ENCODE results near the gene PCNT. TPM values are rescaled to one million over a fixed set of nuclear protein-coding genes. Genes with fewer than 3 reads are reported as not detected.

Gene PCNT
- total and polyA plus RNA-seq, 2 of the 4 experiments (the other 2 are of a cell fraction): 10.0 to 19.4 TPM

DNA sequence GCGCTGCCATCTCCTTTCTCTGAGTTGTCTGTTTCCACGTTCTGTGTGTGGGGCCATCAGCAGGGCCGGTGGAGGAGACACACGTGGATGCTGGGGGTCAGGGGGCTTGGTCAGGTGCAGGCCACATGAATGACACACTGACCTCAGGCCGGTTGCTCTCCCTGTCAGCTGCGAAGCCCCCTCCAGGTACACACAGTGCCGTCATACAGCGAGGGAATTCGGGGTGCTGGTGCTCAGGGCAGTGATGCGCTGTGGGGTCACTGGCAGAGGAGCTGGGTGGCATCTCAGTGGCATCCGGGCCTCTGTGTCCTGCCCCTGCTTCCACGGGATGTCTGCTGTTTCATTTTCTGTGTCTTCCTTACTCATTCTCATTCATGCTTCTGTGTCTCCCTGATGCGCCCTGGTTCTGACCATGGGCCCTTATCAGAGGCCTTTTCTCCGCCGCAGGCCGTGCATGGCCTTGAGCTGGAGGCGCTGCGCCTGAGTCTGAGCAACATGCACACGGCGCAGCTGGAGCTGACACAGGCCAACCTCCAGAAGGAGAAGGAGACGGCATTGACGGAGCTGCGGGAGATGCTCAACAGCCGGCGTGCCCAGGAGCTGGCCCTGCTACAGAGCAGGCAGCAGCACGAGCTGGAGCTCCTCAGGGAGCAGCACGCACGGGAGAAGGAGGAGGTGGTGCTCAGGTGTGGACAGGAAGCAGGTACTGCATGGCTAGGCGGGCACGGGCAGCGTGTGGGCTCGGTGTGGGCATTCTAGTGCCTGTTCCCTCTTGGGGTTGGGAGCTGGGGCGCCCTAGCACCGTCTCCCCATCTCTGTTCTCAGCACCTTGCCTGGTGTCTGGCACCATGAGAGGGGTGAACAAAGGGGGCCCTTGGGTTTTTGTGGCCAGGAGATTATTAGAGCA lies 22.6 kb downstream of the PCNT start:
- dilution Hi-C loops (cut with HindIII; ENCODE audit: low sequenced_read_pairs, unreplicated experiment): no loop called here
- POLR2A ChIA-PET (ENCODE audit: unreplicated experiment): no interaction called here
- H3K4ac ChIP-seq (ENCODE audit: low read depth, low read length): no peak overlapping the region
- no peak for DNase-seq
- no peak overlapping the region for H4K8ac ChIP-seq (ENCODE audit: low read depth in 2 of 2, low read length in 2 of 2)
- no peak overlapping the region for H2AK5ac ChIP-seq (ENCODE audit: low read depth, low read length)
- no peak overlapping the region for H3K9ac ChIP-seq (ENCODE audit: low read depth, low read length)
- H2BK5ac ChIP-seq (ENCODE audit: low read depth, low read length, poor library complexity, severe bottlenecking): no peak overlapping the region
- H3K18ac ChIP-seq (ENCODE audit: low read depth, low read length): no peak overlapping the region
- CTCF ChIA-PET: no interaction called here
- peak overlapping the region; percentile 32 for H2AFZ ChIP-seq (replicated peaks; ENCODE audit: low read length, poor library complexity)
- no peak overlapping the region for H2BK120ac ChIP-seq (ENCODE audit: low read depth, low read length)
- H2BK15ac ChIP-seq (ENCODE audit: low read depth, low read length): no peak overlapping the region
- no peaks in the 10 kb centered on the region for H3K9me1 ChIP-seq (ENCODE audit: insufficient read depth, low read length)
- H3K14ac ChIP-seq (replicated peaks; ENCODE audit: low read depth, low read length): no peak overlapping the region
- H3K79me1 ChIP-seq (ENCODE audit: low read depth in 1 of 2, low read length in 2 of 2): peaks cover 13 to 41% of the 10 kb centered on the region in 2 experiments
- no peak overlapping the region for H3K56ac ChIP-seq (ENCODE audit: extremely low read depth, insufficient read depth, low read length)
- no peak overlapping the region for H3K23ac ChIP-seq (ENCODE audit: low read depth, low read length)
- H4K20me1 ChIP-seq (ENCODE audit: insufficient read depth, low read length): no peaks in the 10 kb centered on the region
- in situ Hi-C loops (cut with MboI; ENCODE audit: low sequenced_read_pairs): no loop called here
- H4K91ac ChIP-seq (ENCODE audit: insufficient read depth, low read depth, low read length): no peak overlapping the region
- ATAC-seq (ENCODE audit: low read depth): no peak
- H2AK9ac ChIP-seq (replicated peaks; ENCODE audit: low read depth, low read length, poor library complexity): no peak overlapping the region
- H3K27ac ChIP-seq (ENCODE audit: insufficient read depth, low read length): no peak overlapping the region
- H2BK20ac ChIP-seq (ENCODE audit: low read depth, low read length): no peak overlapping the region
- peaks cover 48% of the 10 kb centered on the region for H3K36me3 ChIP-seq (ENCODE audit: control insufficient read depth, insufficient read depth, low read length)
- no peak for TF ChIP-seq CEBPB (IDR thresholded peaks at IDR 0.05; ENCODE audit: low read depth, low read length)
- TF ChIP-seq MAZ (IDR thresholded peaks at IDR 0.05; ENCODE audit: borderline replicate concordance, low read depth, low read length): no peak
- TF ChIP-seq, protein P1, sequence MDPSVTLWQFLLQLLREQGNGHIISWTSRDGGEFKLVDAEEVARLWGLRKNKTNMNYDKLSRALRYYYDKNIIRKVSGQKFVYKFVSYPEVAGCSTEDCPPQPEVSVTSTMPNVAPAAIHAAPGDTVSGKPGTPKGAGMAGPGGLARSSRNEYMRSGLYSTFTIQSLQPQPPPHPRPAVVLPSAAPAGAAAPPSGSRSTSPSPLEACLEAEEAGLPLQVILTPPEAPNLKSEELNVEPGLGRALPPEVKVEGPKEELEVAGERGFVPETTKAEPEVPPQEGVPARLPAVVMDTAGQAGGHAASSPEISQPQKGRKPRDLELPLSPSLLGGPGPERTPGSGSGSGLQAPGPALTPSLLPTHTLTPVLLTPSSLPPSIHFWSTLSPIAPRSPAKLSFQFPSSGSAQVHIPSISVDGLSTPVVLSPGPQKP (IDR thresholded peaks at IDR 0.05; ENCODE audit: borderline replicate concordance, low read depth, low read length): no peak
- no peak for TF ChIP-seq BHLHE40 (IDR thresholded peaks at IDR 0.05; ENCODE audit: low read depth, low read length)
- TF ChIP-seq MAFK (IDR thresholded peaks at IDR 0.05; ENCODE audit: low read depth, low read length): no peak
- TF ChIP-seq RCOR1 (IDR thresholded peaks at IDR 0.05; ENCODE audit: insufficient replicate concordance, low read length): no peak
- TF ChIP-seq NFE2L2 (IDR thresholded peaks at IDR 0.05; ENCODE audit: low read depth, low read length): no peak
- no peak for TF ChIP-seq FOS (IDR thresholded peaks at IDR 0.05; ENCODE audit: low read depth, low read length)
- no peak for TF ChIP-seq MXI1 (IDR thresholded peaks at IDR 0.05; ENCODE audit: borderline replicate concordance, low read depth, low read length)
- intact Hi-C loops (cut with micrococcal nuclease): no loop called here
- no peak overlapping the region for H4K5ac ChIP-seq (ENCODE audit: low read depth, low read length)
- H3K4me1 ChIP-seq (ENCODE audit: control insufficient read depth, insufficient read depth, low read length): no peaks in the 10 kb centered on the region
- no peak overlapping the region for H3K4me3 ChIP-seq (ENCODE audit: insufficient read depth, low read depth, low read length)
- no peaks in the 10 kb centered on the region for H3K27me3 ChIP-seq (ENCODE audit: control insufficient read depth, insufficient read depth, low read length)
- no peak overlapping the region for H3K4me2 ChIP-seq (ENCODE audit: low read depth, low read length)
- no TSS peak for BruUV-seq (replicated peaks)
- no peaks in the 10 kb centered on the region for H3K9me3 ChIP-seq (ENCODE audit: control insufficient read depth, insufficient read depth, low read length)
- 93% methylated on average over 12 of the region's 34 CpGs; no CpG with 5 or more reads in 1 of the 2 experiments for WGBS, 2 experiments (ENCODE audit: extremely low coverage in 2 of 2, insufficient read length in 1 of 2)
